ENCODE measurements around the gene MMP17. TPM values are rescaled to one million over a fixed set of nuclear protein-coding genes. Genes with fewer than 3 reads are reported as not detected.

MMP17 gene
- polyA plus RNA-seq, 1 experiment: 13.7 TPM

DNA sequence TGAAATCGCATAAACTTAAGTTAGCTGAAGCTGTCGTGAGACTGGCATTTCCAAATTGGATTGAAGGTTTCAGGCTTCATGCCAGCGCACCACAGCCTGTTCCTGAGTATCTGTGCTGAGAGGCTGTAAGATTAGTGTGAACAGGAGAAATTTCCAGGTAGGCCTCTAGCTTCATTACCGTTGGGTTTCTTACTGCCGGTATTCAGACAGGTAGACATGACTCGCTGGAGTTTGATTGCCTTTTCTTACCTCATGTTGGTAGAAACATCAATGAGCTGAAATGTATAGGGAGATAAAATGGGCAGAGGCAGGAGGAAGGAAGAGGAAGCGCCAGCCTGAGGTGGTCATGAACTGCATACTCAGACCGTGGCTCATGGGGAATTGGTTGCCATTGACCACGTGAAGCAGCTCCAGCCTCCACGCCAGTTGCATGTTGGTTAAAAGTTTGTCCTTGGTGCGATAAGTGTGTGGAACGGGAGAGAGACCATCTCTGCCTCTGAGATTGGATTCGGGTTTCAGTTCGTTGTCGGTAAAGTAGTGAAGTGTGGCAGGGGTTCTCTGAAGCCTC lies 42.3 kb upstream of the MMP17 start:
- ChIA-PET CTCF (interaction anchor here (1.2 kb wide), 1 partner anchor 870 kb away, joined by 3 read pairs; no protein-coding TSS in a partner anchor), POLR2A (no interaction called here)
- no peak for DNase-seq (ENCODE audit: low read depth)
- TF ChIP-seq, protein P1, sequence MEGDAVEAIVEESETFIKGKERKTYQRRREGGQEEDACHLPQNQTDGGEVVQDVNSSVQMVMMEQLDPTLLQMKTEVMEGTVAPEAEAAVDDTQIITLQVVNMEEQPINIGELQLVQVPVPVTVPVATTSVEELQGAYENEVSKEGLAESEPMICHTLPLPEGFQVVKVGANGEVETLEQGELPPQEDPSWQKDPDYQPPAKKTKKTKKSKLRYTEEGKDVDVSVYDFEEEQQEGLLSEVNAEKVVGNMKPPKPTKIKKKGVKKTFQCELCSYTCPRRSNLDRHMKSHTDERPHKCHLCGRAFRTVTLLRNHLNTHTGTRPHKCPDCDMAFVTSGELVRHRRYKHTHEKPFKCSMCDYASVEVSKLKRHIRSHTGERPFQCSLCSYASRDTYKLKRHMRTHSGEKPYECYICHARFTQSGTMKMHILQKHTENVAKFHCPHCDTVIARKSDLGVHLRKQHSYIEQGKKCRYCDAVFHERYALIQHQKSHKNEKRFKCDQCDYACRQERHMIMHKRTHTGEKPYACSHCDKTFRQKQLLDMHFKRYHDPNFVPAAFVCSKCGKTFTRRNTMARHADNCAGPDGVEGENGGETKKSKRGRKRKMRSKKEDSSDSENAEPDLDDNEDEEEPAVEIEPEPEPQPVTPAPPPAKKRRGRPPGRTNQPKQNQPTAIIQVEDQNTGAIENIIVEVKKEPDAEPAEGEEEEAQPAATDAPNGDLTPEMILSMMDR (IDR thresholded peaks at IDR 0.05; ENCODE audit: insufficient read depth, low read depth, low read length): no peak
- peaks cover 16% of the 10 kb centered on the region for H3K36me3 ChIP-seq (ENCODE audit: control insufficient read depth, insufficient read depth, low read length)
- no peak overlapping the region for H3K4me3 ChIP-seq (ENCODE audit: low read depth, low read length)
- no peaks in the 10 kb centered on the region for H3K27me3 ChIP-seq (ENCODE audit: control insufficient read depth, insufficient read depth, low read length)

DNA sequence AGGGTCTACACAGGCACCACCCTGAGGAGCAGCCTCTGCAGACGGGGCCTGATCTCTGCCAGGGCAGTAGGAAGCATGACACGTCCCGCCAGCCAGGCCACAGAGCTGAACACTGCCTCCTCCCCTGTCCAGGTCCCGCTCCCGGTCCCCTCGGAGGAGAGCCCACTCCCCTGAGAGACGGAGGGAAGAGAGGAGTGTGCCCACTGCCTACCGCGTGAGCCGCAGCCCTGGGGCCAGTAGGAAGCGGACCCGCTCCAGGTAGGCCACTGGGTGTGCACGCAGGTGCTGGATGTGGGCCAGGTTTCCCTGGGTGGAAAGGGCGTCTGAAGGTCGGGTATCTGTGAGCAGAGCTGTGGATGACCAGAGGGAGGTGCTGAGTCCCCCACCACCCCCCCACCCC lies 41.9 kb upstream of the MMP17 start:
- TF ChIP-seq, protein P1 (IDR thresholded peaks at IDR 0.05; ENCODE audit: insufficient read depth, low read depth, low read length): no peak
- no peaks in the 10 kb centered on the region for H3K27me3 ChIP-seq (ENCODE audit: control insufficient read depth, insufficient read depth, low read length)
- peaks cover 16% of the 10 kb centered on the region for H3K36me3 ChIP-seq (ENCODE audit: control insufficient read depth, insufficient read depth, low read length)
- ChIA-PET CTCF (interaction anchor here (0.8 to 1.2 kb wide), 3 partner anchors 12 to 870 kb away, joined by 3 to 4 read pairs (median 3); no protein-coding TSS in a partner anchor), POLR2A (no interaction called here)
- DNase-seq (ENCODE audit: low read depth): no peak
- H3K4me3 ChIP-seq (ENCODE audit: low read depth, low read length): no peak overlapping the region

DNA sequence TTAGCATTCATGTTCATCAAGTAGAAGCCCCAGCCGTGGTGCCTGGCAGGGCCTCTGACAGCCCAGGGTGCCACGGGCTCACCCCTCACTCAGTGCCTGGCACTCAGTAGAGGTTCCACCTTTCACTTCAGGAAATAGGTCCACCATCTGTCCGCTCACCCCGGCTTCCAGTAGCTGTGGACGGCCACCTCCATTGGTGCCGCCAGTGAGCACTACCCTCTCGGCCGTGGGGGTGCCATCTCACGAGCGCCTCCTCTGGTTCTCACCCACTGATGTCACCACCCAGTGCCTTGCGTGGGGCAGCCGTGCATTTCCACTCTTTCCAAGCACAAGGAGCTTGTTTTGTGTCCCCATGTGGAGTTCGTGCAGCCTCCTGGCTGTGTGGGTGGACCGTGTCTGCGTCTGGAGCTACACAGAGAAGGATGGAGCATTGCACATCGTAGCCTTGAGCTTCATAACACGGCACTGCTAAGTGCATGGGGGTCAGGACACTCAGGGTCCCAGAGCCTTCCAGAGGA lies 41.0 kb upstream of the MMP17 start:
- DNase-seq (ENCODE audit: low read depth): no peak
- Histone ChIP-seq H3K4me3 (ENCODE audit: low read depth, low read length) (no peak overlapping the region), H3K36me3 (ENCODE audit: control insufficient read depth, insufficient read depth, low read length) (peaks cover 17% of the 10 kb centered on the region), H3K27me3 (ENCODE audit: control insufficient read depth, insufficient read depth, low read length) (no peaks in the 10 kb centered on the region)
- POLR2A ChIA-PET: no interaction called here
- TF ChIP-seq, protein P1 (IDR thresholded peaks at IDR 0.05; ENCODE audit: insufficient read depth, low read depth, low read length): no peak
- CTCF ChIA-PET: interaction anchor here (0.8 to 1.1 kb wide), 2 partner anchors 13 to 38 kb away, joined by 3 to 4 read pairs; no protein-coding TSS in a partner anchor

DNA sequence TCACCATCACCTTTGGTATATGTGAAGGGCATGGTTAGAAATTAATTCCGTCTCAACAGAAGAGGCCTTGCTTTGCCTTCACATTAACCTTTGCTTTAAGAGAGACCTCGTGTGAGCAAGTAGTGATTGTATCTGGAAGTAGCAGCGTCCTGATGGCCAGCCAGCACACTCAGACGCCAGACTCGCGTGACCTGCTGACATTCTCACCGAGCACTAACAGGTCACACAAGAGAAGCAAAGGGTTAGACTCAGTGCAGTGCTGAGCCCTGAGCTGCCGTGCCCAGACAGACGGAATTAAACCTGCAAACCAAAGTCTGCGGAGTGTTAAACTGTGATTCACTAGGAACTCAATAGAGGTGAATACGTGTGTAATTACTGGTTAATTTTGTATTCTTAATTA lies 40.1 kb upstream of the MMP17 start:
- ChIA-PET CTCF (no interaction called here), POLR2A (no interaction called here)
- H3K4me3 ChIP-seq (ENCODE audit: low read depth, low read length): no peak overlapping the region
- no peaks in the 10 kb centered on the region for H3K27me3 ChIP-seq (ENCODE audit: control insufficient read depth, insufficient read depth, low read length)
- no peak for DNase-seq (ENCODE audit: low read depth)
- TF ChIP-seq, protein P1 (IDR thresholded peaks at IDR 0.05; ENCODE audit: insufficient read depth, low read depth, low read length): no peak
- peaks cover 17% of the 10 kb centered on the region for H3K36me3 ChIP-seq (ENCODE audit: control insufficient read depth, insufficient read depth, low read length)

DNA sequence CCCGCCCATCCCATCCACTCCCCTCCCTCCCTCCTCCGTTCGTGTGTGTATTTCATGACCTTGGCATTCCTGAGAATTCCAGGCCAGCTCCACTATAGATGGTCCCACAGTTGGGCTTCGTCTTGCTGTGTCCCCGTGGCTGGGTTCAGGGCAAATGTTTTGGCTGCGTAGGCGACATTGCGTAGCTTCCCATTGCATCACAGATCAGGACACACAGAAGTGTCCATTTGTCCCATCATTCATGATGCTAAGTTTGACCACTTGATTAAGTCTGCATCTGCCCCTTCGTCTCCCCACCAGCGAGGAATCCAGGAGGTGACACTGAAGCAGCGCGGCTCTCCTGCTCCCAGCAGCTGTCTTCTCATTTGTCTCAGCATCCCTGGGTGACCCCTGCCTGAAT lies 38.6 kb upstream of the MMP17 start:
- Histone ChIP-seq H3K4me3 (ENCODE audit: low read depth, low read length) (no peak overlapping the region), H3K27me3 (ENCODE audit: control insufficient read depth, insufficient read depth, low read length) (no peaks in the 10 kb centered on the region), H3K36me3 (ENCODE audit: control insufficient read depth, insufficient read depth, low read length) (peaks cover 19% of the 10 kb centered on the region)
- ChIA-PET CTCF (no interaction called here), POLR2A (no interaction called here)
- no peak for DNase-seq (ENCODE audit: low read depth)
- TF ChIP-seq, protein P1 (IDR thresholded peaks at IDR 0.05; ENCODE audit: insufficient read depth, low read depth, low read length): no peak
